ENCODE results near the gene MGAT5B.
"Not testable (repeated sequence)": the region's sequence is repeated elsewhere in the genome, so short reads cannot be mapped to it uniquely, and the experiment has no call there.

MGAT5B gene

DNA sequence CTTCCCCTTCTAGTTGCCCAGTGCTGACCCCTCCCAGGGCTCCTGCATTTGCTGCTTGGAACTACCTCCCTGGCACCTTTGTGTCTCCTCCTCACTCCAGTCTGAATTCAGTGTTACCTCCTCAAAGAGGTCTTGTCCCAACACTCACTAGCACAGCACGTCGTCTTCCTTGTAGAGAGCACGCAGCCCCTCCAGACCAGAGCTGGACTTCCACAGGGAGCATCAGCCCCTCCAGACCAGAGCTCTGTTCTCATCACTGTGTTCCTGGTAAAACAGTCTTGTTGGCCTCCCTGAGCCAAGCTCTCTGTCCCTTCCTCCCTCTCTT lies 27.8 kb upstream of the MGAT5B start:
- TF ChIP-seq TAF1 (IDR thresholded peaks at IDR 0.05; ENCODE audit: borderline replicate concordance, low read depth, low read length) (no peak), POLR2A (IDR thresholded peaks at IDR 0.05; ENCODE audit: low read depth, low read length) (no peak), POLR2AphosphoS5 (IDR thresholded peaks at IDR 0.05; ENCODE audit: low read depth, low read length) (no peak)
- FAIRE-seq (no peak), DNase-seq (ENCODE audit: insufficient read length) (no peak)

DNA sequence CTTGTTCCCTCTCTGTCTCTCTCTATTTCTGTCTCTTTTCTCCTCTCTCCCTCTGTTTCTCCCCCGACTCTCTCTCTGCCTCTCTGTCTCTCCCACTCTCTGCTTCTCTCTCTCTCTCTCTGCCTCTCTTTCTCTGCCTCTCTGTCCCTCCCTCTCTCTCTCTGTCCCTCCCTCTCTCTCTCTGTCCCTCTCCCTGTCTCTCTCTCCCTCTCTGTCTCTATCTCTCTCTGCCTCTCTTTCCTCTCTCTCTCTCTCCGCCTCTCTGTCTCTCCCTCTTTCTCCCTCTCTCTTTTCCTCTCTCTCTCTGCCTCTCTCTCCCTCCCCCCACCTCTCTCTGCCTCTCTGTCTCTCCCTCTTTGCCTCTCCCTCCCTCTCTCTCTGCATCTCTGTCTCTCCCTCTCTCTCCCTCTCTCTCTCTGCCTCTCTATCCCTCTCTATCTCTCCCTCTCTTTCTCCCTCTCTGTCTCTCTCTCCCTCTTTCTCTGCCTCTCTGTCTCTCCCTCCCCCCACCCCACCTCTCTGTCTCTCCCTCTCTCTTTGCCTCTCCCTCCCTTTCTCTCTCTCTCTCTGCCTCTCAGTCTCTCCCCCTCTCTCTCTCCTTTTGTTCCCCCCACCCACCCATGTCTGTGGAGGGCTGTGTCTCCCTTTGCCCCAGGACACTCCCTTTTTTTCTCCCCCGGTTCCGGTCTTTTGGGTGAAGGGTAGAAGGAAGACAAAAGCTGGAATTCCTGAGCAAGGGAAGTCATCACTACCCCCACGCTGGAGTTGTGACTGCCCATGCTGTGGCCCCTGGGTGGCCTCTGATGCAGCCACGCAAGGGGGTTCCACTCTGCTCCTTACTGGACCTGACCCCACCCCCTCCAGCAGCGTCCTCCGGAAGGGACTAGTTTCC lies 27.1 kb upstream of the MGAT5B start:
- FAIRE-seq (no peak), DNase-seq (ENCODE audit: insufficient read length) (no peak)
- TF ChIP-seq POLR2AphosphoS5 (IDR thresholded peaks at IDR 0.05; ENCODE audit: low read depth, low read length) (no peak), POLR2A (IDR thresholded peaks at IDR 0.05; ENCODE audit: low read depth, low read length) (no peak), TAF1 (IDR thresholded peaks at IDR 0.05; ENCODE audit: borderline replicate concordance, low read depth, low read length) (no peak)

DNA sequence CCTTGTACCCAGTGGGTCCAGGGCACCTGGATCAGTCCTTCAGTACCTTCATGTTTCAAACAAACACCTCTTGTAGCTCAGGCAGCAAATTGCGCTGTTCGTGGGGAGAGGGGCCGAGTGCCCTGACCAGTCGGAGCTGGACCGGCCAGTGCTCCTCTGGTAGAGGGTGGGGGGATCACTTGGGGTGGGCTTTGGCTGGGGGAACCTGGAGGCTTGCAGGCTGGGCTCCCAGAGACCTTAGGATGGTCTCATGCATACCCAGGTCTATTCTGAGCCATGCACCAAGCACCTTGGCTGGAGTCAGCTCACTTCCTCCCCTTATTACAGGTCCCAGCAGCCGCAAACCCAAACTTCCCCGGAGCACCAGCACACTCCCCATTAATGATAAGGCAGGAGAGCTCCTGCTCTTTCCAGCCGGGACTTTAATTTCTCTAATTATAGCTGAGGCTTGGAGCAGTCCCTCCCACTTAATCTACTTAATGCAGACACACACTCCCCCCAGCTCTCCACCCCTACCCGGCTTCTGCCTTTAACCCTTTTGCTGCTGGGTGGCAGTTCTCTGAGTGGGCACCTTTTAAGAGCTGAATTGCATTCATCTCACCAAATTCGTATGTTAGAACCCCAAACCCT lies 26.3 kb upstream of the MGAT5B start:
- FAIRE-seq: no peak
- TF ChIP-seq POLR2AphosphoS5 (IDR thresholded peaks at IDR 0.05; ENCODE audit: low read depth, low read length) (no peak), POLR2A (IDR thresholded peaks at IDR 0.05; ENCODE audit: low read depth, low read length) (no peak), TAF1 (IDR thresholded peaks at IDR 0.05; ENCODE audit: borderline replicate concordance, low read depth, low read length) (no peak)
- DNase-seq (ENCODE audit: insufficient read length): no peak

DNA sequence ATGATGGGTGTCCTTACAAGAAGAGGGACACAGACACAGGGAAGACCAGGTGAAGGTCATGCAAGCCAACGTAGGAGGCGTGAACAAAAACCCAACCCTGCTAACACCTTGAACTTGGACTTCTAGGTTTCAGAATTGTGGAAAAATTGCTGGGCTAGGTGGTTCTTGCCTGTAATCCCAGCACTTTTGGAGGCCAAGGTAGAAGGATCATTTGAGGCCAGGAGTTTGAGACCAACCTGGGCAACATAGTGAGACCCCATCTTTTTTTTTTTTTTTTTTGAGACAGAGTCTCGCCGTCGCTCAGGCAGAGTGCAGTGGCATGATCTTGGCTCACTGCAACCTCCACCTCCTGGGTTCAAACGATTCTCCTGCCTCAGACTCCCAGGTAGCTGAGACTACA lies 25.1 kb upstream of the MGAT5B start:
- not testable (repeated sequence) for DNase-seq (ENCODE audit: insufficient read length); FAIRE-seq

DNA sequence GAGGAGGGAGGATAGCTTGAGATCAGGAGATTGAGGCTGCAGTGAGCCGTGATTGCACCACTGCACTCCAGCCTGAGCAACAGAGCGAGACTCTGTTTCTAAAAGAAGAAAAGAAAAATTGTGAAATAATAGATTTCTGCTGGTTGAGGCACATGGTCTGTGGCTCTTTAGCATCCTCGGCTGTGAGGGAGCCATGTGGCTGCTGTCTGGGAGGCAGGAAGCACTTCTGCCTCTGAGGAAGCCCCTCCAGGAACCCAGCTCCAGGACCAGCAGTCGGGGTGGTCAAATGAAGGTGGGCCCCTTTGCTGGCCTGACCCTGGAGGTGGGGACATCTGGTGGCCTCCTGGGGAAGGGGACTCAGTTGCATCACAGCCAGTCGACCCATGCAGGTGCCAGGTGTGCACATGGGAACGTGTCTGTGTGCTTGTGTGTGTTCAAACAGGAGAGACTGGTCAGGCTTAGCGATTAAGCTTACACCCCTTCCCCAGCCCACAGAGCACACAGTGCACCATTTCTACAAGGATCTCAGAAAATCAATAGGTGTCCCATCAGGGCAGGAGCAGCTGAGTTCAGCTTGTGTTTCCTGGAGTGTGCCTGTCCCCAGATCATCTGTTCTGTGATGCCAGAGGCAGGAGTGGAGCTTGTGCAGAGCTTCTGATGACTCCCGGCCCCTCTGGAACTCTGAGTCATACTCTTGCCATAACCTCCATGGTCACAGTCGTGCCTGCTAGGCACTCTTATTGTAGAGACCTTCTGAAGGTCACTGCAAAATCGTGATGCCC lies 24.3 kb upstream of the MGAT5B start:
- no peak for TF ChIP-seq POLR2A (IDR thresholded peaks at IDR 0.05; ENCODE audit: low read depth, low read length)
- no peak for TF ChIP-seq POLR2AphosphoS5 (IDR thresholded peaks at IDR 0.05; ENCODE audit: low read depth, low read length)
- no peak for TF ChIP-seq TAF1 (IDR thresholded peaks at IDR 0.05; ENCODE audit: borderline replicate concordance, low read depth, low read length)
- DNase-seq (ENCODE audit: insufficient read length) (no peak), FAIRE-seq (no peak)

DNA sequence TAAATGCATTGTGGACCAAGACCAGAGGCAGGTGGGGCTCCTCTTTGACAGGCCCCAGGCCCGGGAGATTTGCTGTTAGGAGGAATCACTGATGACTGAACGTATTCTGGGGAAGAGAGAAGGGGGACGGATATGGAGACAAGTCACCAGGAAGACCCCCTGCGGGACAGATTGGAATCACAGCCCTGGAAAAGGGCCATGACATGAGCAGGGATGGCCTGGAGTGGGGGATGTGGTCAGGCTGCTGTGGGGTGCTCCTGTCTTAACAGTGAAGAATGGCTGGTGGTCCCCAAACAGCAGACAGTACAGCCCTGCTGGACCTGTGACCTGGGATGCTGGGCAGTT lies 23.7 kb upstream of the MGAT5B start:
- no peak for FAIRE-seq
- no peak for DNase-seq (ENCODE audit: insufficient read length)
- no peak for TF ChIP-seq TAF1 (IDR thresholded peaks at IDR 0.05; ENCODE audit: borderline replicate concordance, low read depth, low read length)
- no peak for TF ChIP-seq POLR2AphosphoS5 (IDR thresholded peaks at IDR 0.05; ENCODE audit: low read depth, low read length)
- no peak for TF ChIP-seq POLR2A (IDR thresholded peaks at IDR 0.05; ENCODE audit: low read depth, low read length)

DNA sequence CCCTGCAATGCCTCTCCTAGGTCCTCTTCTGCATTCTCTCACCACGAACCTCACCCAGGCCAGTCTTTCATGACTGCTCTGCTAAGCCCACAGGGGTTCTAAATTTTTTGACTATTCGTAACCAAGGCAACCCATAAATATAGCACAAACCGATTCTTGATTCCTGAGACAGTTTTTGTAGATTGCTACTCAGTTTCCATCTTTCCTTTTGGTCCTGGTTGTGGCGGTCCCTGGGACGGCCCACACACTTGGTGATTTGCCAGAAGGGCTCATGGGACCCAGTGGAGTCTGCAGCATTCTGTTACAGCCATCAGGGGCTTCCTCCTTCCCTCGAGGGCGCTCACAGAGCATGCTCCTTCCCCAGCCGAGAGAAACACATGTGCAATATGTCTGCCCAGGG lies 23.4 kb upstream of the MGAT5B start:
- DNase-seq (ENCODE audit: insufficient read length): no peak
- FAIRE-seq: no peak
- TF ChIP-seq TAF1 (IDR thresholded peaks at IDR 0.05; ENCODE audit: borderline replicate concordance, low read depth, low read length) (no peak), POLR2AphosphoS5 (IDR thresholded peaks at IDR 0.05; ENCODE audit: low read depth, low read length) (no peak), POLR2A (IDR thresholded peaks at IDR 0.05; ENCODE audit: low read depth, low read length) (no peak)

DNA sequence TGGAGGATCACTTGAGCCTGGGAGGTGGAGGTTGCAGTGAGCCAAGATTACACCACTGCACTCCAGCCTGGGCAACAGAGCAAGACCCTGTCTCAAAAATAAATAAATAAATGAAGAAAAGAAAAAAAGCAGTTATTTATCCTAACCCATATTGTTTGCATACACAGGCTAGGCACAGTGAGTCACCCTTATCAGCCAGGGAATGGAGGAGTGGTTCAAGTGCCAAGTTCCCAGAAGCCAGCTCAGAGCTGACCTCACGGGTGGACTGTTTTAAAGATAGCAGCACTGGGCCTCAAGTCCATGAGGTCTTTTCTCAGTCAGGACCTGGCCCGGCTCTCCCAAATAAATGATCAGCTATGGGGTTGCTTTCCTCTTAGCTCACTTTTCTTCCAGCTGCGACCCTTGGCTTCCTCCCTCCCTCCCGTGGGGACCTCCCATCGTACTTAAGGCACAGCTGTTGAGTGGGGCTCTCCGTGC lies 22.6 kb upstream of the MGAT5B start:
- TF ChIP-seq POLR2A (IDR thresholded peaks at IDR 0.05; ENCODE audit: low read depth, low read length): no peak
- no peak for TF ChIP-seq TAF1 (IDR thresholded peaks at IDR 0.05; ENCODE audit: borderline replicate concordance, low read depth, low read length)
- no peak for TF ChIP-seq POLR2AphosphoS5 (IDR thresholded peaks at IDR 0.05; ENCODE audit: low read depth, low read length)
- FAIRE-seq: no peak
- no peak for DNase-seq (ENCODE audit: insufficient read length)

DNA sequence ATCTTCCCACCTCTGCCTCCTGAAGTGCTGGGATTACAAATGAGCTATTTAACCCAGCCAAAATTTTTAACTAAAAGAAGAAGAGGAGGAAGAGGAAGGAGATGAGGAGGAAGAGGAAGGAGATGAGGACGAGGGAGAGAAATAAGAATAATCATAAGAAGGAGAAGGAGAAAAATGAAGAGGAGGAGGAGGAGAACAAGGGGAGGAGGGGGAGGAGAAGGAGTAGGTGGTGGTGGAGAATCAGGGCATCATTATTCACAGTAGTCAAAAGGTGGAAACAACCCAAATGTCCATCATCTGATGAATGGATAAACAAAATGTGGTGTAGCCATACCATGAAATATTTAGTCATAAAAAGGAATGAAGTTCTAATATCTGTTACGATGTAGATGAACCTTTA lies 21.2 kb upstream of the MGAT5B start:
- FAIRE-seq (no peak), DNase-seq (ENCODE audit: insufficient read length) (no peak)
- TF ChIP-seq TAF1 (IDR thresholded peaks at IDR 0.05; ENCODE audit: borderline replicate concordance, low read depth, low read length) (no peak), POLR2AphosphoS5 (IDR thresholded peaks at IDR 0.05; ENCODE audit: low read depth, low read length) (no peak), POLR2A (IDR thresholded peaks at IDR 0.05; ENCODE audit: low read depth, low read length) (no peak)

DNA sequence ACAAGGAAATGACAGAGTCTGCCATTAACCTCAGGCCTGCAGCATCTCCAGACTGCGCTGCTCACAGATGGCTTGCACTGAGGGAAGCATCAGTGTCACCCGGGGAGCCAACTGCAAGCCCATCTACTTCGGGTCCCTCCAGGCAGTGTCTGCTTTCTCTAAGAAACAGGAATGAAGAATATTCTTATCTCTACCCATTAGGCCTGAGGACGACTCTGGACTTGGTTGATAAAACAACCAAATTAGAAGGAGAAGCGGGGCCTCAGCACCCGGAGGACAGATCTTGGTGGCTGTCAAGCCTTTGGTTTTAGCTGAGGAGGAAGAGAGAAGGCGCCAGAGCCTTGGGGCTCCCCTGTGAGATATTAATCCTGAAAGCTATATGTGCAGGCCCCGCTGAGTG lies 19.5 kb upstream of the MGAT5B start:
- DNase-seq (ENCODE audit: insufficient read length) (no peak), FAIRE-seq (no peak)
- TF ChIP-seq POLR2AphosphoS5 (IDR thresholded peaks at IDR 0.05; ENCODE audit: low read depth, low read length) (no peak), TAF1 (IDR thresholded peaks at IDR 0.05; ENCODE audit: borderline replicate concordance, low read depth, low read length) (no peak)

DNA sequence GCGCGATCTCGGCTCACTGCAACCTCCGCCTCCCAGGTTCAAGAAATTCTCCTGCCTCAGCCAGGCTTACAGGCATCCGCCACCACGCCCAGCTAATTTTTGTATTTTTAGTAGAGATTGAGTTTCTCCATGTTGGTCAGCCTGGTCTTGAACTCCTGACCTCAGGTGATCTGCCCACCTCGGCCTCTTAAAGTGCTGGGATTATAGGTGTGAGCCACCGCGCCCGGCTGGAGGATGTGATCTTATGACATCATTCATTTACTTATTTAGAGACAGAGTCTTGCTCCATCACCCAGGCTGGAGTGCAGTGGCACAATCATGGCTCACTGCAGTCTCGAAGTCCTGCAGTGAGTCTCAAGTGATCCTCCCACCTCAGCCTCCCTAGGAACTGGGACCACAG lies 19.0 kb upstream of the MGAT5B start:
- not testable (repeated sequence) for FAIRE-seq; DNase-seq (ENCODE audit: insufficient read length)

DNA sequence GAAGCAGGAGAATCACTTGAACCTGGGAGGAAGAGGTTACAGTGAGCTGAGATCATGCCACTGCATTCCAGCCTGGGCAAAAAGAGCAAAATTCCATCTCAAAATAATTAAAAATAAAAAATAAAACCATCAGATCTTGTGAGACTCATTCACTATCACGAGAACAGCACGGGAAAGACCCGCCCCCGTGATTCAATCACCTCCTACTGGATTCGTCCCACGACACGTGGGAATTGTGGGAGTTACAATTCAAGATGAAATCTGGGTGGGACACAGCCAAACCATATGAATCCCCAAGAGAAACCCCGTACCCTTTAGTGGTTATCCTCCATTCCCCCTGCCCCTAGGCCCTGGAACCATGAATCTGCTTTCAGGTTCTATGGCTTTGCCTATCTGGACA lies 15.4 kb upstream of the MGAT5B start:
- no peak for TF ChIP-seq POLR2A (IDR thresholded peaks at IDR 0.05; ENCODE audit: low read depth, low read length)
- no peak for TF ChIP-seq TAF1 (IDR thresholded peaks at IDR 0.05; ENCODE audit: borderline replicate concordance, low read depth, low read length)
- TF ChIP-seq POLR2AphosphoS5 (IDR thresholded peaks at IDR 0.05; ENCODE audit: low read depth, low read length): no peak
- DNase-seq (ENCODE audit: insufficient read length) (no peak), FAIRE-seq (no peak)

Data from GM12892 (cell line).